GM21381 (cell line): ENCODE data around the gene TNFRSF8.
A peak's percentile ranks its signal among the peaks of the same experiment; 100 is the strongest.

Source experiments
- ATAC-seq: cut with Tn5 transposase; IDR thresholded peaks from one replicate; pipeline ENCODE4 v1.9.1; 2021; ENCODE audit warnings: mild to moderate bottlenecking, moderate library complexity; ENCODE audit not compliant: unreplicated experiment

The TNFRSF8 gene

DNA sequence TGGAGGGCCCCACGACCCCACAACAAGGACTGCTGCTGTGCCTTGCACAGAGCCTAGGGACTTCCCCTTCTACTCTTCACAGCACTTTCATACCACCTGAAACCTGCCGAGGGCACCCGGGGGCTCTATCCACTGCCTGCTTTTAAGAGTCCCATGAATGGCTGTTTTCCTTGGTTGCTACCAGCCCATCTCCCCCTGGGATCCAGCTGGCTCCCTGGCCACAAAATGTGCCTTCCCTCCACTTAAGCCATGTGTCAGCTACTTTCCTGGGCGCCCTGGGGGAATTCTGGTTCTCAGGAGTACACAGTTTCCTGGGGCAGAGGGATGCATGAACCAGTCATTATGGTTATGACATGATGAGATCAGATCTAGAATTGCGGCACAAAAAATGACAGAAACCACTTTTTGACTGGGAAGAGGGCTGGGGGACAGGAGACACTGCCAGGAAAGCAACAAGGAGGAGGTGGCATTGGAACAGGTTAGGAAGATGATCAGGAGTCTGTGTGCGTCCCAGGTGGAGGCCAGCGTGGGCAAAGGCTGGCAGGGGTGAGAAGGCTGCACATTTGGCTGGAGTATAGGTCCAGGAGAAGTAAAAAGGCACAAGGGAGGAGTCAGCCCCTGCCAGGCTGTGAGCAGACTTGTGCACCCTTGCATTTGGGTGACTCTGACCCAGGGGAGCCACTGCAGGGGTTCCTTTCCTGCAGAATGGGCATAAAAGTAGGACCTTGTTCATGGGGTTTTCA, 3.2 kb upstream of the TNFRSF8 start:
- ATAC-seq, result no peak

DNA sequence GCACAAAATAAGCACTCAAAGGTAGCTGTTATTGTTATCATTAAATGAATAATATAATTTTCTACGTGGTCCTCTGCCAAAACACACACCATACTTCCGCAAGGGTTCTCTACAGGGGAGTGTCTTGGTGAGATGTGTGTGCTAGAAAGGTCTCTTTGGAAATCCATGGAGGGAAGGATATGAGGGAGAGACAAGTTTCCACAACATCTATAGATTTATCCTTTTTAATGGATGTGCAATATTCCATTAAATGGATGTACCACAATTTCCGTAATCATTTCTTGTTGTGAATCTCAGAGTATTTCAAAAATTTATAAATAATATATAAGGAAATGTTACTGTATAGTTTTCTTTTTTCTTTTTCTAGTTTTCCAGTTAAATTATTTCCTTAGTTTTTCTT, 2.6 kb upstream of the TNFRSF8 start:
- no peak for ATAC-seq

DNA sequence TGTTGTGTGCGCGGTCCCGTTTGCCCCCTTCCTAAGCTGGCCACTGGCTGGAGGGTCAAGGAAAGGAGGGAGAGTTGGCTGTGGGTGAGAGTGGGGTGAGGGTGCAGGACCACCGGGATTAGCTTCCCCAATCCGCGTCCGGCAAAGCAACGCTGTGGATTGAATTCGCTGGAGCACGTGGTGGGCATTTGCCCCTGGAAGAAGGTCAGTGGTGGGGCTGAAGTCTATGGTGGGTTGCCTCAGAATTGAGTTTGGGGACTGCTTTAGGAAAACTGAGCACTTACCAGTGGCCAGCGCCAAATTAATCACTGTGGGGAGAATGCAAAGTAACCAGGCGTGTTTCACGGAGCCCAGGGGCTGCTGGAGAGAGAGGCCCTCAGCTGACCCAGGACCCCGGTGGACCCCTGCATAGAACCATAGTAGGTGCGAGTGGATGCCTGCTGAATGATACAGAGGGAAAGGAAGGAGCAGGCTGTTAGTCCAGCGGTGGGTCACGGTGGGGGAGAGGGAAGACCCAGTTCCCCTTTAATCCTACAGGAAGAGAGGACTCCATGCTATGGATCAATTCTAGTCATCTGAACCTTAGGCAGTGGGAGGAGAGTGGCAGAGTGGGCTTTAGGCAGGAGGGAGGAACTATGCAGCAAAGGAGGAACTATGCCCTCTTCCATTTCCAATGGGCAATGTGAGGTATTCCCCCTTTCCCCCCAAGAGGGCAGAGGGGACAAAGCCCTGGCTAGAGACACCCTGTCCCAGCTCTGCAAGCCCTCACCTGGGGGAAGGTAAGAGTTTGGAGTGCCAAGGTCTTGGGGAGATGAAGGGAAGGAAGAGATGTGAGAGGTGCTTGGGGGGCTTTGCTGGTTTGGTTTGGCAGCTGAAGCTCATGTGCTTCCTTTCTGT, 1.2 kb downstream of the TNFRSF8 start:
- no peak for ATAC-seq

DNA sequence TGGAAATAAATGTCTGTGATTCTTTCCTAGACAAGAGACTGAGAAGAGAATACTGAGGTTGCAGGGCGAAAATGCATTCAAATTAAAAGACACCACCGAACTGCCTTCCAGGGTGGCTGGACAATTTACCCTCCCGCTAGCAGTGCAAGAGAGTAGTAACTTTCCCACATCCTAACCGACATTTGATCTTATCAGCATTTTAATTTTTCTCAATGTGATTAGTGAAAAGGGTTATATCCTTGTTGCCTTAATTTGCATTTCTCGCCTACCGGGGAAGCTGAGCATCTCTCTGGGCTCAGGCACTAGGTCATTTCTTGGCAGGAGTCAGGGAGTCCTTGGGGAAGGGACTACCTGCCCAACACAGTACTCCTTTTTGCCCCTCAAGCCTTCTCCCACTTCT, 2.8 kb downstream of the TNFRSF8 start:
- no peak for ATAC-seq

DNA sequence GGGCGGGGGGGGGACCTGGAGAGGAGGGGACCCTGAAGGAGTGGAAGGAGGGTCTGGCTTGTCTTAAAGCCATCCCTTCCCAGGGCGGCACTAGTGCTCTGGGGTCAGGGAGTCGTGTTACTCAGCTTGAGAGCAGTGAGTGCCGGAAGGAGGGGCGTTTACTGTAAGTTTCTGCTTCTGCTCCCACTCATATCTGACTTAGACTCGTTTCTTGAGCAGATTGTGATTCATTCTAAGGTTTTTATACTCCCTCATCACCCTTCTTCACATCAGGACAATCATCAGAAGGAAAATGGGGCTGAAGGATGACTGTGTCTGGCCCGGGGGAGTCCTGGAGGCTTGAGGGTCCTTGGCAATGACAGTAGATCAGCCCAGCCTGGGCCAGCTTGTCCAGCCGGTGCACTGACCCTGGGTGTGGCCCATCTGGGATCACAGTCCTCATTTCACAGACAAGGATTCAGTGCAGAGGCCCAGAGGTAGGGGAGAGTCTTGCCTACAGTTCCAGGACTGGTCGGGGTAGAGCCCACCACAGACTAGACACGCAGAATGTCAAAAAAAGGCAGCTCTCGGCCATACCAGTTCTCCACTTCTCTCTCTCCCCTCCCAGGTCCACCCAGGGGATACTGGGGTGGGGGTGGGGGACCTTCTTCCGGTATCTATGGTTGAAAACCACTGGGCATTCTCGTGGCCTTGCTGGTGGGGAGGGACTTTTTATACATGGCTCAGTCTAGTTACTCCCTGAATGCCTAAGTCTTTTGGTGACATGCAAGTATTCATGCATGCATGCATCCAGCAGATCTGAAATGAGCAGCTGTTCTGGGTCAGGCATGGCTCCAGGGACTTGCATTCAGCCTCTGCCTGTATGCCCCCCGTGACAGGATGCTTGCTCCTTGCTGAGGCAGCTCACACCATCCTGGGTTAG, 5.1 kb downstream of the TNFRSF8 start:
- peak; percentile 40 for ATAC-seq

DNA sequence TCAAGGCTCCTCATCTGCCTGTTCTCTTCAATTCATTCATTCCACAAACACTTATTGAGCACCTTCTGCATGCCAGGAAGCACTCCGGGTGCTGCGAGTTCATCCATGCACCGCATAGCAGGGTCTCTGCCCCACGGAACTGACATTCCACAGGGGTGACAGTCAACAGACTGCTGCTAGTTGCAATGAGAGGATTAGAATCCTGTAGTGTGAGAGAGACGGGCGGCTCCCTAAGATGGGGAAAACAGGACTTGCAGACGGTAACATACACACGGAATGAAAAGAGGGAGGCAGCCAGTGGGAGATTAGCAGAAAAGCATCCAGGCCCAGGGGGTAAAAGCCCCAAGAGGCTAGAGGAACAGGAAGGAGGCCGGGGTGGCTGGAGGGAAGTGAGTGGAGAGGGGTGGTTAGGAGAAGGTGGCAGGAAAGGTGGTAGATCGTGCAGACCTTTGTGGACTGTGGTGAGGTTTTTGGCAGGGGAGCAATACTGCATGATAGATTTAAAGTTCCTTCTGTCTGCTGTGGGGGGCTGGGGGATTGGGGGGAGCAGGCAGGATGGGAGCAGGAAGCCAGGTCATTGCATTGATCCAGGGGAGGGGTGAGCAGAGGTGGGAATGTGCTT, 6.6 kb downstream of the TNFRSF8 start:
- ATAC-seq, result no peak

DNA sequence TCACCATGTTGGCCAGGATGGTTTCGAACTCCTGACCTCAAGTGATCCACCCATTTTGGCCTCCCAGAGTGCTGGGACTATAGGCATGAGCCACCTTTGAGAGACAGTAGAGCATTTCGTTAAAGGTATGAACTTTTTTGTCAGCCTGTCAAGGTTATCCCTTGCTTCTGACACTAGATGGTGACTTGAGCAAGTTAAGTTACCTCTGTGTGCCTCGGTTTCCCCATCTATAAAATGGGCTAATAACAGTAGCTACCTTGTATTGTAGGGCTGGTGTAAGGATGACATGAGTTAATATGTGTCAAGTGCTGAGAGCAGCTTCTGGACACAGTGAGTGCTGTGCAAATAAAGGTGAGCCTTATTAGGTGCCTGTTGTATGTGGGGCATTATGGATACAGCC, 8.8 kb downstream of the TNFRSF8 start:
- ATAC-seq, result no peak

DNA sequence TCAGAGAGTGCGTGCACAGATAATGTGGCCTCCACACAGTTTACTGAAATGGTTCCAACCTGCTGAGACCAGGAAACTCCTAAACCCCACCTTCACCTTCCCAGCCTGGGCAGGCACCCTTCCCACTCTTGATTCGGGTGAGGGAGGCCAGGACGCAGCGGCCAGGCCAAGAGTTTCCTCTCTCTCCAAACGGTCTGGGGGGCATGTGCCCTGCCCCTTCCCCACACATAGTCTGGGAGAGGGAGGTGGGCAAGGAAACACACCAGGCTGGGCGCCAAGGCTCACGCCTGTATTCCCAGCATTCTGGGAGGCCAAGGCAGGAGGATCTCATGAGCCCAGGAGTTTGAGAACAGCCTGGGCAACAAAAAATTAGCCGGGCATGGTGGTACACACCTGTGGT, 9.6 kb downstream of the TNFRSF8 start:
- no peak for ATAC-seq

DNA sequence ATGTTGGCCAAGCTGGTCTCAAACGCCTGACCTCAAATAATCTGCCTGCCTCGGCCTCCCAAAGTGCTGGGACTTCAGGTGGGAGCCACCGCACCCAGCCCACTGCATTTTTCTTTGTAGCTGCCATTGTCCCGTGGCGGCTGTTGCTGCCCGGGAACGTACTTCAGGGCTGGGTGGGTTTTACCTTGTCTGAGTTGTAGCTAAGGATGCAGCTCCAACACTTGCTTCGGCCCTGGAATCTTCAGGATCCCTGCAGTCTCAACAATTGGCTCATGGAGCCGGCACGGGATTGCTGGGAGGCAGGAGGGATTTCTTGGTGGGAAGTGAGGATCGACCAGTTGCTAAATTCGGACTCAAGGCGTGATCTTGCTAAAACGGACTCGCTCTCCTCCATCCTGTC, 10.7 kb downstream of the TNFRSF8 start:
- ATAC-seq, result no peak

DNA sequence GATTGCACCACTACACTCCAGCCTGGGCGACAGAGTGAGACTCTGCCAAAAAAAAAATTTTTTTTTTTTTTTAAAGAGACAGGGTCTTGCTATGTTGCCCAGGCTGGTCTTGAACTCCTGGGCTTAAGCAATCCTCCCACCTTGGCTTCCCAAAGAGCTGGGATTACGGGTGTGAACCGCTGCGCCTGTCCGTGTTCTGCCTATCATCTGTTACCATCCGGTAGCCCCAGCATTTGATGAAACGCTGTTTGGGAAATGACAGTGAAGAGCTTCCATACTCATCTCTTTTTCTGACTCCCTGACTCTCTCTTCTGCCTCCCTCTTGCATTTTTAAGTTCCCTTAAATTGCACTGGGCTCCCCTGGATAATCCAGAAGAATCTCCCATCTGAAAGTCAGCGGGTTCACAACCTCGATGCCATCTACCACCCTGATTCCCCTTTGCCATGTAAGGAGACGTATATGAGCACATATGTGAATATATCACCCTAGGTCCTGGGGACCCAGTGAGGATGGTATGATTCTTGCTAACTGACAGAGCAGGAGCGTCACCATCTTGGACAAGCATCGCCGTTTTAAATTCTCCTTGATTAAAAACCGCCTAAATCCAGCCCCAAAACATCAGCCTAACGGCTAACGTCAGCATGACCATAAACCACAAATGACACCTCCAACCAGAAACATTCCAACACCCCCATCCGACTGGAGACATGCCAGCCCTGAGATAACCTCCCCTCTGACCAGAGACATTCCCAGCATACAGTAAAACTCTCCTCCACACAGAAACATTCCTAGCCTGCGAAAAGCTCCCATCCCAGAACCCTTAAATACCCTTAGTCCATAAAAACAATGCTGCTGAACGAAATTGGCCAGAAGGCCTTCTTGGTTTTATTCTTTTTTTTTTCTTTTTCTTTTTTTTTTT, 12.4 kb downstream of the TNFRSF8 start:
- no peak for ATAC-seq

DNA sequence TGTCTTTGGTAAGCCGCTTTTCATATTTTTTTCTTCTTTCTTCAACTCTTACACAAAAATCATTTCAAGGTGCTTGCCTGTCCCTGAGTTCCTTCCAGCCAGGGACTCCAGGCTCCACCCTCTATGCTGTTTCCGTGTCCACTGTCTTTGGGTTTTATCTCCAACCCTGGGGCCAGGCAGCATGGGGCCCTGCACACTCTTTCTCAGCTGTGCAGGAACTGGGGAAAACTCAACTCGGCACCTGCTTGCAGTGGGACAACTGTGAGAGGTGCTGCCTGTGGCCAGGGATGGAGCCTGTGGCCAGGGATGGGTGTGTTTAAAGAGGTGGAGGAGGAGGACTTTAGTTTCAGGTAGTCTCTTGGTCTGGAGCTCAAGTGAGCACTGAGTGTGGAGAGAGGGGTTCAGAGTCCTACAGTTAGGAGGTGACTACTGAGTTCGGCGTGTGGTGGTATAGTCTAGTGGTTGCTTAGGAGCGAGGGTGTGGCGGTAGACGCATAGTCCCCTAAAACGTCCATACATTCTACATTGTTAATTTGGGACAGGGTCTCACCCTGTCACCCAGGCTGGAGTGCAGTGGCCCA, 13.4 kb downstream of the TNFRSF8 start:
- ATAC-seq, result no peak

DNA sequence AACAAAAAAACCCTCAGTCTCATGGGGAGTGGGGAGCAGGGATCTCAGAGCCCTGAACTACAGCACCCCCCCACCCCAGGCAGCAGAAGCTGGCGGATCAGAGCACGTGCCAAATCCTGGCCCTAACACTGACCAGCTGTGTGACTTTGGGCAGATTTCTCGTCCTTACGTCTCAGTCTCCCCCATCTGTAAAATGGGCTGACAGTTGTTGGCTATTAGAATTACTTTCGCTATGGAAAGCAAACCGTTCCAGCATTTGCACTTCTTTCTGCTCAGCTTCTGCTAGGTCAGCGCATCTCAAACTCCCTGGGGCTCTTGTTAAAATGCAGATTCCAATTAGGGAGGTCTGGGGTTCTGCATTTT, 15.5 kb downstream of the TNFRSF8 start:
- peak; percentile 18 for ATAC-seq

DNA sequence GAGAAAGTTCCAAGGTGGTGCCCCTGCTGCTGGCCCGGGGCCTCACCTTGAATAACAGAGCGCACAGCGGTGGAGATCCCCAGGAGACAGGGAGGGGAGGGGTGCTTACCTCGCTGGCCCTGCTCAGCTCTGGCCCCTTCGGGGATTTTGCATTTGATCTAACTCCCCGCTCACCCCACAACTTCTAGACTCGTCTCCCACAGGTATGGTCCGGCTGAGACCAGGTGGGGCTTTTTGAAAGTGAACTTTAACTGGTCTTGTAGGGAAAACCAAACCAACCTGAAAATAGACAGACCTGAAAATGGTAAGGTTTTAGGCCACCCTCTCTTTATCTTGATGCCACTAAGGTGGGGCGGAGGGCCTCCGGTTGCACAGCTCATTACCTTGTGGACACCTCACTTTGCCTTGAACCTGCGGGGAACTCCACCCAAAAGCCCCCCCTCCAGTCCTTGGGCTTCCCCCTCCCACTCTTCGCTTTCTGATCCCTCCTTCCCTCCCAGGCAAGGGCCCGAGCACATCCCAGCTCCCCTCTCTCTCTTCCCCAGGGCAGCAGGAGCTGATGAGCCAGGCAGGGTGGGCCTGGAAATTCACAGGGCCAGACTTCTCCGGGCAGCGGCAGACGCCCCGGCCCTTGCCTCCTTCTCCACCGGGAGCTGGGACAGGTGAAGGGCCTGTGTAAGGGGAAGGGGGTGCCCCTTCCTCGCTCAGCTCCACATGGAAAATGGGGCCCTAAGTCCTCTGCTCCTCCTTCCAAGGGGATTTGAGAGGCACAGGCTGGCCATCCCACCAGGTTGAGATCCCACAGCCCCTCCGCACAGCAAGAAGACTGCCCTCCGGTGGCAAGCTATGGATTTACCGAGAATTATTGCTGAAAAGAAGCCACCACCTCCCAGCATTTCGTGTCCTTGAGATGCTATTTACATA, 16.1 kb downstream of the TNFRSF8 start:
- peak; percentile 47 for ATAC-seq

DNA sequence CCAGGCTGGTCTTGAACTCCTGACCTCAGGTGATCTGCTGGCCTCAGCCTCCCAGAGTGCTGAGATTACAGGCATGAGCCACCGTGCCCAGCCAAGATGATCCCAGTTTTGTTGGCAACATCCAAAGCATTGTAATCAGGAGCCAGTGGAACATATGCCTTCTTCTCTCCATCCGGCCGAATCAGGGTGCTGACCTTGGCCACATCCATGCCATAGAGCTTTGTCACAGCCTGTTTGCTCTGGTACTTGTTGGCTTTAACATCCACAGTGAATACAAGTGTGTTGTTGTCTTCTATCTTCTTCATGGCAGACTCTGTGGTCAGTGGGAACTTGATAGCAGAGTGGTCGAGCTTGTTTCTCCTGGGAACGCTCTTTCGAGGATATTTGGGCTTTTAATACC, 17.1 kb downstream of the TNFRSF8 start:
- no peak for ATAC-seq

DNA sequence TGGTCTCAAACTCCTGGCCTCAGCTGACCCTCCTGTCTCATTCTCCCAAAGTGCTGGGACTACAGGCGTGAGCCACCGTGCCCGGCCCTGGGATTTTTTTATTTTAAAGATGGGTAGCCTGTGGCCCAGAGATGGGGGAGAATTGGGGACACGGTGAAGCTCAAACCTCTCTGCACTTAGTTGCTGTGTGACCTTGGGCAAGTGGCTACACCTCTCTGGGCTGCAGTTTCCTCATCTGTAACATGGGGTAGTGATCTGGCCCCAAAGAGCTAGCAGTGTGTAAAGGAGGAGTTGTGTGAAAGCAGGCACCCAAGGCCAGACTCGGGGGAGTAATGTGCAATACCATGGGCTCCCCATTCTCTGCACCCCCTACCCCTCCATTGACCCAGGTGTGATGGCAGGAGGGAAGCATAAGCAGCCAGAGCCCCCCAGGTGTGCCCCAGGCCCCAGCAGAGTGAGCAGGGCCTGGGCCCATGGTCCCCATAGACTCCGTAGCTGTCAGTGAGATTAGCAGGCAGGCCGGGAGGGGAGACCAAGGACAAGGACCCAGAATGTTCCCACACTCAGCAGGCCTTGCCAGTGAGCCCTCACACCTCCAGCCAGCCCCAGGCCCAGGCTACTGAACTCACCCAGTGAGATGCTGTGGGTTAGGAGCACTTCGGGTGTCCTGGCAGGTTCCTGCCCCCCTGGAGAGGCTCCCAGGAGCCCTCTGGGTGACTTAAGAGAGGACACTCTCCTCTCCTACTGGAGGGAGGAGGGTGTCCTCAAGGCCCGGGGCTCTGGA, 17.9 kb downstream of the TNFRSF8 start:
- no peak for ATAC-seq

DNA sequence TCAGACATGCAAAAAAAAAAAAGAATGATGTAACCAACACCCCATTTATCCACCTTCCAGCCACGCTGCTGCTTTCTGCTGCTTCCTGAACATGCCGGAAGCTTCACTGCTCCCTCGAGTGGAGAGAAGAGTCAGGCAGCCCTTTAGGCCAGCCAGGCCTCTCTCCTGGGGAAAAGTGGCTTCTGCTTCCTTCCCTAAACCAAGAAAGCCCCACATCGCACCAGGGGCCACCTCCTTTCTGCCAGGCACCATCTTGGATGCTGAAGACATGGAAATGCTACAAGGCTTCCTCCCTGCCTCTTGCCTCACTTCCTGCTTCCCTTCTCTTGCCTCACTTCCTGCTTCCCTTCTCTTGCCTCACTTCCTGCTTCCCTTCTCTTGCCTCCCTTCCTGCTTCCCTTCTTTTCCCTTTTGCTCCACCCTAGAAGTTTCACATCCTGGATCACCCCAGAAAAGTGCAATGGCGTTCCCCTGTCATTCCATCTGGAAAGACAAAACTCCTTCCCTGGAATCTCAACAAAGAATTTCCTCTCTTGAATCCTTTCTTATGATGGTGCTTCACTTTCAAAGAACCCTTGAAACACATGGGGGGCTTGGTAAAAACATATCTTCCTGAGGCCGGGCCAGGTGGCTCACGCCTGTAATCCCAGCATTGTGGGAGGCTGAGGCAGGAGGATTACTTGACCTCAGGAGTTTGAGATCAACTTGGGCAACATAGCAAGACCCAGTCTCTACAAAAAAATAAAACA, 18.7 kb downstream of the TNFRSF8 start:
- ATAC-seq, result no peak

DNA sequence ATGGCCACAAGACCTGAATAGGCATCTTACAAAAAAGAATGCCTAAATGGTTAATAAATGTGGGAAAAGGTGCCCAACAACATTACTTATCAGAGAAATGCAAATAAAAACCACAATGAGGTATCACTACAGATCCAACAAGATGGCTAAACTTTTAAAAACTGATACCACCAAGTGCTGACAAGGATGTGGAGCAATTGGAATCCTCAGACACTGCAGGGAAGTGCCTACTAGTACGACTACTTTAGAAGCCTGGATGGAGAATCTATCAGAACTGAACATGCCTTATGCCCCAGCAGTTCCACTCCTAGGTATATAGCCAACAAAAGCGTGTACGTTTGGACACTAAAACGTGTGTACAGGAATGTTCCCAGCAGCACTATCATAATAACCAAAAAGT, 19.9 kb downstream of the TNFRSF8 start:
- no peak for ATAC-seq
